ENCODE data around the gene BABAM1.

Gene BABAM1

DNA sequence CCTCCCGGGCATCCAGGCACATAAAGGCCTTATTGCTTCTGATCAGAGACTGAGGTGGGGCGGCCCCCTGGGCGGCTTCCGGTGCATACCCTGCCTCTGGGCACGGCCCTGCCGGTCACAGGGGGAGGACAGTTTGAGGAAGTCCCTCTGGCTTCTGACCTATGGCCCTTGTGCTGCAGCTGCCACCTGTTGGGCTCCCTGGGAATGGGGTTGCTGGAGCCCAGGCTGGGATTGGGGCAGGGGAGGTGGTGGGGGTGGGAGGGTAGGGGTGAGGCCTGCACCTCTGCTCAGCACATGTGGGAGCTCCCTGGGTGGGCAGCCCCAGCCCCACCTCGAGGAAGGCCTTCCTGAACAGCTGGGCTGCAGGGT lies 56.7 kb downstream of the BABAM1 start:
- no peak overlapping the region for H3K4me3 ChIP-seq (ENCODE audit: low read length, poor library complexity, severe bottlenecking)
- peaks cover 29% of the 10 kb centered on the region; the same call in 1 of the 2 replicates for H3K36me3 ChIP-seq (ENCODE audit: insufficient read depth, low read length)
- no peak for TF ChIP-seq EZH2phosphoT487 (IDR thresholded peaks at IDR 0.05; ENCODE audit: borderline replicate concordance)
- no peak overlapping the region for H3K9ac ChIP-seq (ENCODE audit: low read depth, low read length, poor library complexity, severe bottlenecking)
- no peak overlapping the region for H2AFZ ChIP-seq (ENCODE audit: low read length)
- H3K9me2 ChIP-seq (replicated peaks; ENCODE audit: low read depth, low read length): no peaks in the 10 kb centered on the region
- H3K4me1 ChIP-seq (ENCODE audit: insufficient read depth, low read length, poor library complexity, severe bottlenecking): no peaks in the 10 kb centered on the region
- no peak overlapping the region for H3K4me2 ChIP-seq (ENCODE audit: low read depth, low read length, poor library complexity, severe bottlenecking)
- H4K20me1 ChIP-seq (ENCODE audit: insufficient read depth, low read length, poor library complexity, severe bottlenecking): no peaks in the 10 kb centered on the region
- H3F3A ChIP-seq (ENCODE audit: low read depth): no peaks in the 10 kb centered on the region
- H3K79me2 ChIP-seq (ENCODE audit: insufficient read depth, low read length): no peaks in the 10 kb centered on the region
- H3K9me3 ChIP-seq (ENCODE audit: insufficient read depth, low read depth, low read length): no peaks in the 10 kb centered on the region
- H3K27me3 ChIP-seq (ENCODE audit: insufficient read depth, low read length, poor library complexity, severe bottlenecking): no peaks in the 10 kb centered on the region

- no peaks in the 10 kb centered on the region for H3K9me3 ChIP-seq (ENCODE audit: insufficient read depth, low read depth, low read length)
- no peak overlapping the region for H2AFZ ChIP-seq (ENCODE audit: low read length)
- H3K9me2 ChIP-seq (replicated peaks; ENCODE audit: low read depth, low read length): no peaks in the 10 kb centered on the region
- no peak overlapping the region for H3K4me2 ChIP-seq (ENCODE audit: low read depth, low read length, poor library complexity, severe bottlenecking)
- H3K79me2 ChIP-seq (ENCODE audit: insufficient read depth, low read length): no peaks in the 10 kb centered on the region
- H3K4me1 ChIP-seq (ENCODE audit: insufficient read depth, low read length, poor library complexity, severe bottlenecking): no peaks in the 10 kb centered on the region
- no peak for TF ChIP-seq CTCF (conservative IDR thresholded peaks at IDR 0.05; ENCODE audit: low read length)
- TF ChIP-seq EZH2phosphoT487 (IDR thresholded peaks at IDR 0.05; ENCODE audit: borderline replicate concordance): no peak
- H3K4me3 ChIP-seq (ENCODE audit: low read length, poor library complexity, severe bottlenecking): no peak overlapping the region
- no peaks in the 10 kb centered on the region for H3F3A ChIP-seq (ENCODE audit: low read depth)
- no peaks in the 10 kb centered on the region for H4K20me1 ChIP-seq (ENCODE audit: insufficient read depth, low read length, poor library complexity, severe bottlenecking)
- no peak overlapping the region for H3K9ac ChIP-seq (ENCODE audit: low read depth, low read length, poor library complexity, severe bottlenecking)
- H3K36me3 ChIP-seq (ENCODE audit: insufficient read depth, low read length): peaks cover 23% of the 10 kb centered on the region; the same call in 1 of the 2 replicates
- no peaks in the 10 kb centered on the region for H3K27me3 ChIP-seq (ENCODE audit: insufficient read depth, low read length, poor library complexity, severe bottlenecking)
These were observed 57.3 kb downstream of the BABAM1 start for GRCh38 chr19:17324357-17325114.

- TF ChIP-seq EZH2phosphoT487 (IDR thresholded peaks at IDR 0.05; ENCODE audit: borderline replicate concordance): no peak
- Histone ChIP-seq H3K4me3 (ENCODE audit: low read length, poor library complexity, severe bottlenecking) (no peak overlapping the region), H3F3A (ENCODE audit: low read depth) (no peaks in the 10 kb centered on the region), H4K20me1 (ENCODE audit: insufficient read depth, low read length, poor library complexity, severe bottlenecking) (no peaks in the 10 kb centered on the region), H3K36me3 (ENCODE audit: insufficient read depth, low read length) (peaks cover 17% of the 10 kb centered on the region; the same call in 1 of the 2 replicates), H3K9me3 (ENCODE audit: insufficient read depth, low read depth, low read length) (no peaks in the 10 kb centered on the region), H2AFZ (ENCODE audit: low read length) (no peak overlapping the region), H3K79me2 (ENCODE audit: insufficient read depth, low read length) (no peaks in the 10 kb centered on the region), H3K27me3 (ENCODE audit: insufficient read depth, low read length, poor library complexity, severe bottlenecking) (no peaks in the 10 kb centered on the region), H3K9me2 (replicated peaks; ENCODE audit: low read depth, low read length) (no peaks in the 10 kb centered on the region), H3K9ac (ENCODE audit: low read depth, low read length, poor library complexity, severe bottlenecking) (no peak overlapping the region), H3K4me2 (ENCODE audit: low read depth, low read length, poor library complexity, severe bottlenecking) (no peak overlapping the region), H3K4me1 (ENCODE audit: insufficient read depth, low read length, poor library complexity, severe bottlenecking) (no peaks in the 10 kb centered on the region)
These were observed 57.9 kb downstream of the BABAM1 start for GRCh38 chr19:17325133-17325532.

DNA sequence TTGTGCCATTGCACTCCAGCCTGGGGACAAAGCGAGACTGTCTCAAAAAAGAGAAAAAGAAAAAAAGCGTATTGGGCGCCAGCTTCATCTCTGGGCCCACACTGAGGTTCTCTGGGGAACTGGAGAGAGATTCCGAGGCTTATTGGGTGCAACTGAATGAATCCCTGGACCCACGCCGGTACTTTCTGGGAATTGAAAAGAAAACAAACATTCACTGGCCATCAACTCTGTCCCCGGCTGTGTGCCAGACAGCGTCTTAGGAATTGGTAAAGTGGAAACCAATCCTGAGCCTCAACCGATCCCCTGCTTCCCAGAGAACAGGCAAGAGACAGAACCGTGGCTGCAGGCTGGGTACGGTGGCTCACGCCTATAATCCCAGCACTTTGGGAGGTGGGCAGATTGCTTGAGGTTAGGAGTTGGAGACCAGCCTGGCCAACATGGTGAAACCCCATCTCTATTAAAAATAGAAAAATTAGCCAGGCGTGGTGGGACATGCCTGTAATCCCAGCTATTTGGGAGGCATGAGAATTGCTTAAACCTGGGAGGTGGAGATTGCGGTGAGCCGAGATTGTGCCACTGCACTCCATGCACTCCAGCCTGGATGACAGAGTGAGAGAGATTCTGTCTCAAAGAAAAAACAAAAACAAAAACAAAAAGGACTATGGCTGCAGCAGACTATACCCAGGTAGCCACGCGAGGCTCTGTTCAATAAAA lies 58.8 kb downstream of the BABAM1 start:
- H3F3A ChIP-seq (ENCODE audit: low read depth): no peaks in the 10 kb centered on the region
- no peak overlapping the region for H3K9ac ChIP-seq (ENCODE audit: low read depth, low read length, poor library complexity, severe bottlenecking)
- no peaks in the 10 kb centered on the region for H3K9me2 ChIP-seq (replicated peaks; ENCODE audit: low read depth, low read length)
- no peaks in the 10 kb centered on the region for H3K79me2 ChIP-seq (ENCODE audit: insufficient read depth, low read length)
- no peaks in the 10 kb centered on the region for H3K4me1 ChIP-seq (ENCODE audit: insufficient read depth, low read length, poor library complexity, severe bottlenecking)
- no peaks in the 10 kb centered on the region for H4K20me1 ChIP-seq (ENCODE audit: insufficient read depth, low read length, poor library complexity, severe bottlenecking)
- H3K36me3 ChIP-seq (ENCODE audit: insufficient read depth, low read length): peaks cover 10% of the 10 kb centered on the region; the same call in 1 of the 2 replicates
- H3K9me3 ChIP-seq (ENCODE audit: insufficient read depth, low read depth, low read length): no peaks in the 10 kb centered on the region
- no peak overlapping the region for H3K4me2 ChIP-seq (ENCODE audit: low read depth, low read length, poor library complexity, severe bottlenecking)
- TF ChIP-seq CTCF (conservative IDR thresholded peaks at IDR 0.05; ENCODE audit: low read length): no peak
- no peak for TF ChIP-seq EZH2phosphoT487 (IDR thresholded peaks at IDR 0.05; ENCODE audit: borderline replicate concordance)
- no peaks in the 10 kb centered on the region for H3K27me3 ChIP-seq (ENCODE audit: insufficient read depth, low read length, poor library complexity, severe bottlenecking)
- no peak overlapping the region for H3K4me3 ChIP-seq (ENCODE audit: low read length, poor library complexity, severe bottlenecking)
- H2AFZ ChIP-seq (ENCODE audit: low read length): no peak overlapping the region

All from Loucy (cell line).